H9 (cell line): ENCODE measurements around the gene PTPRN2. TPM values are rescaled to one million over a fixed set of nuclear protein-coding genes. Genes with fewer than 3 reads are reported as not detected.

ENCODE experiments used
- DNase-seq: peaks from one replicate; pipeline ENCODE4 v3.0.0-alpha.2; 2017
- H2AFZ ChIP-seq: one replicate; pipeline ENCODE4 v1.6.1; 2013; ENCODE audit warnings: mild to moderate bottlenecking, low read length, control low read depth, moderate library complexity
- H2AK5ac ChIP-seq: 2 replicates; pipeline ENCODE4 v1.6.1; 2013; ENCODE audit warnings: low read length, control low read depth, mixed read lengths; ENCODE audit not compliant: insufficient read length
- H2BK120ac ChIP-seq: one replicate; pipeline ENCODE4 v1.6.1; 2013; ENCODE audit warnings: low read depth, mild to moderate bottlenecking, low read length, control low read depth, inconsistent platforms; ENCODE audit not compliant: poor library complexity, severe bottlenecking
- H2BK12ac ChIP-seq: 2 replicates; pipeline ENCODE4 v1.6.1; 2013; ENCODE audit warnings: low read length, control low read depth, mixed read lengths, low read depth; ENCODE audit not compliant: insufficient read length
- H2BK15ac ChIP-seq: 2 replicates; pipeline ENCODE4 v1.6.1; 2013; ENCODE audit warnings: low read depth, low read length, control low read depth
- H2BK20ac ChIP-seq: one replicate; pipeline ENCODE4 v1.6.1; 2013; ENCODE audit warnings: low read depth, mild to moderate bottlenecking, low read length, control low read depth, inconsistent platforms; ENCODE audit not compliant: poor library complexity, severe bottlenecking
- H2BK5ac ChIP-seq: 2 replicates; pipeline ENCODE4 v1.6.1; 2013; ENCODE audit warnings: low read length, control low read depth, mixed read lengths; ENCODE audit not compliant: insufficient read length
- H3K14ac ChIP-seq: 2 replicates; pipeline ENCODE4 v1.6.1; 2013; ENCODE audit warnings: low read length, control low read depth; ENCODE audit not compliant: insufficient read depth
- H3K18ac ChIP-seq: 2 replicates; pipeline ENCODE4 v1.6.1; 2013; ENCODE audit warnings: low read depth, mild to moderate bottlenecking, mixed read lengths, low read length, control low read depth; ENCODE audit not compliant: insufficient read length
- H3K23ac ChIP-seq: 2 replicates; pipeline ENCODE4 v1.6.1; 2013; ENCODE audit warnings: low read length, control low read depth, mixed read lengths, low read depth; ENCODE audit not compliant: insufficient read length
- H3K23me2 ChIP-seq: 2 replicates; pipeline ENCODE4 v1.6.1; 2013; ENCODE audit warnings: low read depth, mild to moderate bottlenecking, mixed read lengths, low read length, control low read depth; ENCODE audit not compliant: insufficient read length, poor library complexity, severe bottlenecking
- H3K27ac ChIP-seq: 2 replicates; pipeline ENCODE4 v1.5.1; 2013; ENCODE audit warnings: low read length, control low read depth, mixed read lengths, low read depth; ENCODE audit not compliant: insufficient read length
- H3K27me3 ChIP-seq: 2 replicates; pipeline ENCODE4 v1.6.1; 2013; ENCODE audit warnings: low read length, control low read depth, inconsistent platforms; ENCODE audit not compliant: insufficient read depth
- H3K4ac ChIP-seq: 2 replicates; pipeline ENCODE4 v1.6.1; 2013; ENCODE audit warnings: low read depth, mild to moderate bottlenecking, control low read depth, inconsistent platforms, low read length, moderate library complexity
- H3K4me1 ChIP-seq: 2 replicates; pipeline ENCODE4 v1.6.1; 2013; ENCODE audit warnings: low read length, control low read depth, inconsistent platforms; ENCODE audit not compliant: insufficient read depth
- H3K4me2 ChIP-seq: 2 replicates; pipeline ENCODE4 v1.6.1; 2013; ENCODE audit warnings: low read length, control low read depth, mixed read lengths; ENCODE audit not compliant: insufficient read length, insufficient read depth
- H3K56ac ChIP-seq: 2 replicates; pipeline ENCODE4 v1.6.1; 2013; ENCODE audit warnings: low read depth, mild to moderate bottlenecking, mixed read lengths, low read length, control low read depth; ENCODE audit not compliant: insufficient read length
- H3K79me1 ChIP-seq: 2 replicates; pipeline ENCODE4 v1.6.1; 2013; ENCODE audit warnings: low read depth, mild to moderate bottlenecking, moderate library complexity, low read length, control low read depth, inconsistent platforms; ENCODE audit not compliant: insufficient read depth, poor library complexity, severe bottlenecking
- H3K79me2 ChIP-seq: 2 replicates; pipeline ENCODE4 v1.6.1; 2013; ENCODE audit warnings: low read length, control low read depth, inconsistent platforms; ENCODE audit not compliant: insufficient read depth
- H3K9ac ChIP-seq: 2 replicates; pipeline ENCODE4 v1.6.1; 2013; ENCODE audit warnings: low read length, control low read depth, mixed read lengths; ENCODE audit not compliant: insufficient read length; ENCODE audit errors: extremely low read depth
- H3K9me3 ChIP-seq: one replicate; pipeline ENCODE4 v1.6.1; 2013; ENCODE audit warnings: low read depth, low read length, inconsistent platforms; ENCODE audit not compliant: control insufficient read depth
- H3T11ph ChIP-seq: one replicate; pipeline ENCODE4 v1.6.1; 2013; ENCODE audit warnings: mild to moderate bottlenecking, low read length, control low read depth, inconsistent platforms
- H4K20me1 ChIP-seq: one replicate; pipeline ENCODE4 v1.6.1; 2013; ENCODE audit not compliant: control insufficient read depth, insufficient read length, insufficient read depth
- H4K5ac ChIP-seq: 2 replicates; pipeline ENCODE4 v1.6.1; 2013; ENCODE audit warnings: low read depth, mild to moderate bottlenecking, mixed read lengths, low read length, control low read depth; ENCODE audit not compliant: insufficient read length
- H4K8ac ChIP-seq: replicated peaks from 2 replicates; pipeline ENCODE4 v1.6.1; 2013; ENCODE audit warnings: low read length, control low read depth, mixed read lengths, low read depth; ENCODE audit not compliant: insufficient read length
- H4K91ac ChIP-seq: 2 replicates; pipeline ENCODE4 v1.6.1; 2013; ENCODE audit warnings: low read depth, mild to moderate bottlenecking, moderate library complexity, mixed read lengths, low read length, control low read depth; ENCODE audit not compliant: insufficient read length
- H3K27ac Mint-ChIP-seq, 3 experiments: 2 replicates in 2 of 3; 3 replicates in 1 of 3; pipeline ENCODE4 v1.8.0; 2020 to 2021; ENCODE audit warnings: mixed read lengths in 3 of 3, mild to moderate bottlenecking in 1 of 3, moderate library complexity in 1 of 3
- H3K27me3 Mint-ChIP-seq: 2 replicates; pipeline ENCODE4 v1.8.0; 2021; ENCODE audit warnings: low read depth, mild to moderate bottlenecking, moderate library complexity, mixed read lengths
- H3K36me3 Mint-ChIP-seq, 3 experiments: 2 replicates in 2 of 3; 3 replicates in 1 of 3; pipeline ENCODE4 v1.8.0; 2020 to 2021; ENCODE audit warnings: low read depth in 3 of 3, mixed read lengths in 3 of 3; ENCODE audit not compliant: insufficient read depth in 1 of 3
- H3K4me1 Mint-ChIP-seq, 2 experiments: 2 replicates each; pipeline ENCODE4 v1.8.0; 2020; ENCODE audit warnings: mixed read lengths in 2 of 2
- H3K4me3 Mint-ChIP-seq, 2 experiments: 2 replicates in 1 of 2; 3 replicates in 1 of 2; pipeline ENCODE4 v1.8.0; 2020 to 2021; ENCODE audit warnings: mild to moderate bottlenecking in 2 of 2, mixed read lengths in 2 of 2, moderate library complexity in 1 of 2
- H3K9me3 Mint-ChIP-seq, 2 experiments: 2 replicates in 1 of 2; 3 replicates in 1 of 2; pipeline ENCODE4 v1.8.0; 2020; ENCODE audit warnings: mild to moderate bottlenecking in 2 of 2, mixed read lengths in 2 of 2, moderate library complexity in 1 of 2
- CTCF ChIP-seq: fragments of 200-600 bp; sonication (generic); conservative IDR thresholded peaks from 3 replicates; pipeline ENCODE4 v1.8.0; 2021; ENCODE audit warnings: antibody characterized with exemption, mild to moderate bottlenecking
- WGBS: extraction: QIAGEN DNeasy Blood & Tissue Kit; methylation state at CpG from one replicate; pipeline ENCODE4 v1.1.7; 2013; ENCODE audit warnings: missing lambda C conversion rate, low lambda C conversion rate, mixed read lengths; ENCODE audit not compliant: insufficient read length; ENCODE audit errors: extremely low coverage; 5-methylcytosine and 5-hydroxymethylcytosine counted together
- total RNA-seq: library from RNA; stranded (reverse); gene quantifications from 2 replicates; pipeline ENCODE4 v1.2.1, GENCODE V29; 2021

PTPRN2 gene
- total RNA-seq, 1 experiment from 2014 or later: 5.2 TPM

GRCh38 chr7:157946398-157947060 is 641.1 kb downstream of the PTPRN2 start:
- peaks cover 34 to 48% of the 10 kb centered on the region in 2 experiments for H3K9me3 Mint-ChIP-seq
- no peak overlapping the region for H3T11ph ChIP-seq
- no peaks in the 10 kb centered on the region for H3K9me3 ChIP-seq
- no peak overlapping the region for H3K27ac Mint-ChIP-seq
- H4K91ac ChIP-seq: no peak overlapping the region
- no peak for TF ChIP-seq CTCF
- H4K20me1 ChIP-seq: no peaks in the 10 kb centered on the region
- no peak overlapping the region for H3K9ac ChIP-seq
- no peak overlapping the region for H3K23ac ChIP-seq
- no peak overlapping the region for H3K4me3 Mint-ChIP-seq
- H3K4me1 Mint-ChIP-seq: peaks cover 16 to 17% of the 10 kb centered on the region in 2 experiments
- H2BK15ac ChIP-seq: no peak overlapping the region
- H3K56ac ChIP-seq: no peak overlapping the region
- no CpG with 5 or more reads among the region's 9 CpGs for WGBS
- no peaks in the 10 kb centered on the region for H3K79me2 ChIP-seq
- H3K4ac ChIP-seq: no peak overlapping the region
- H3K27me3 Mint-ChIP-seq: peaks cover 9% of the 10 kb centered on the region
- H3K23me2 ChIP-seq: no peaks in the 10 kb centered on the region
- no peak overlapping the region for H2BK120ac ChIP-seq
- no peak overlapping the region for H2AFZ ChIP-seq
- H3K79me1 ChIP-seq: no peaks in the 10 kb centered on the region
- peaks cover 11 to 37% (median 14%) of the 10 kb centered on the region in 3 experiments for H3K36me3 Mint-ChIP-seq
- no peak overlapping the region for H3K14ac ChIP-seq
- H3K18ac ChIP-seq: no peak overlapping the region
- no peak for DNase-seq
- no peak overlapping the region for H2BK12ac ChIP-seq
- no peaks in the 10 kb centered on the region; the same call in 1 of the 2 replicates for H3K4me1 ChIP-seq
- H2AK5ac ChIP-seq: no peak overlapping the region
- no peak overlapping the region for H4K5ac ChIP-seq
- no peak overlapping the region for H2BK20ac ChIP-seq
- no peak overlapping the region for H3K27ac ChIP-seq
- H4K8ac ChIP-seq: no peak overlapping the region
- H3K4me2 ChIP-seq: no peak overlapping the region
- H2BK5ac ChIP-seq: no peak overlapping the region
- H3K27me3 ChIP-seq: no peaks in the 10 kb centered on the region
